ENCODE measurements around the gene CRIP3.

The CRIP3 gene

GRCh38 chr6:43271103-43271815 lies 37.4 kb downstream of the CRIP3 start:
- DNase-seq = no peak

DNA sequence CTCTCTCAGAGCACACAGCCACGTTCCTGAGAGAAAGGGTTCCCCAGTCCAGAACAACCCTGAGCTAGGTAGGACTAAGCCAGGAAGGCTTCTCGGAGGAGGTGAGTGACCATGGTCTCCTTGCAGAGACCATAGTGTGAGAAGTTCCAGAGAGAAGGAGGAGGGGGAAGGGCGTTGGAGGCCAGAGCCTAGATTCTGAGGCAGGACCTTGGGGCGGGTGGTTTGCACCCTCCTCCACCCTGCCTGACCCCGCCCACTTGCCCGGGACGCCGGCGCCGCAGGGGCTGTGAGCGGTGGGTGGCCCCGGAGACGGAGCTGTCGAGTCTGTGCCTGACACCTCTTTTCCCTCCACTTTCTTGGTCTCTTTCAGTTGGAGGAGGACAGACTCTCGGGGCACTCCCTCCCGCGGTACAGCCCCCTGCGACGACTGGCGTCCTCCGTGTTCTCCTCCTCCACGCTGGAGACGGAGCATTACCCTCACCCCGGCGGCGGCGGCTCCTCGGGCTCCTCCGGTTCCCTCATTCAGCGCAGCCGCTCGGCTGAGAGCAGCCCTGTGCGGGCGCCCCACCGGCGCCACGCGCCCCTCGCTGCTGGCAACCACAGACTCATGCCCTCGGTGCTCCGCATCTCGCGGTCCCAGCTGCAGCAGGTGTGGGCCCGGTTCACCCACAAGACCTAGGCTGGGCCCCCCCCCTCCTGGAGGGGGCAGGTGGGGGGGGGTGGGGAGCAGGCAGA lies 39.2 kb downstream of the CRIP3 start:
- no peak for DNase-seq

DNA sequence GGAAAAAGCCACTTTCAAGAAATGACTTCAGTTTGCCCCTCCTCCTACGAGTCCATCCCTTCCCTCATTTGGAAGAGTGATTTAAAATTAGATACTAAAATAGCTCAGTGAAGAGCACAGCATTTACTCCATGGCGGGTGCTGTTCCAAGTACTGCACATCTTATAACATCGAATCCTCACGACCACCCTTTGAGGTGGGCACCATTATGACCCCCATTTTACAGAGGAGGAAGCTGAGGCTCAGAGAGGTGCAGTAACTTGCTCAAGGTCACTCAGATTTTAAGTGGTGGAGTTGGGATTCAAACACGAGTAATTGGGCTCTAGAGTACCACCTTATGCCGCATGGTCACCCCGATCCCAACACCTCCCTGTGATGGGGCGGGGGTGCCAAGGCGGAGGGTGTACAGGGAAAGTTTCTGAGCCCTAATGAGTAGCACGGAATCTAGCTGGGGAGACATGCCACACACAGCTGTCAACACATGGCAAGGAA lies 39.8 kb downstream of the CRIP3 start:
- DNase-seq = no peak

GRCh38 chr6:43268355-43268700 lies 40.3 kb downstream of the CRIP3 start:
- no peak for DNase-seq

- no peak for DNase-seq
These were observed 40.8 kb downstream of the CRIP3 start for GRCh38 chr6:43267619-43268354.

GRCh38 chr6:43265564-43265963 lies 43.1 kb downstream of the CRIP3 start:
- DNase-seq = no peak

GRCh38 chr6:43264599-43265145 lies 44.0 kb downstream of the CRIP3 start:
- no peak for DNase-seq

DNA sequence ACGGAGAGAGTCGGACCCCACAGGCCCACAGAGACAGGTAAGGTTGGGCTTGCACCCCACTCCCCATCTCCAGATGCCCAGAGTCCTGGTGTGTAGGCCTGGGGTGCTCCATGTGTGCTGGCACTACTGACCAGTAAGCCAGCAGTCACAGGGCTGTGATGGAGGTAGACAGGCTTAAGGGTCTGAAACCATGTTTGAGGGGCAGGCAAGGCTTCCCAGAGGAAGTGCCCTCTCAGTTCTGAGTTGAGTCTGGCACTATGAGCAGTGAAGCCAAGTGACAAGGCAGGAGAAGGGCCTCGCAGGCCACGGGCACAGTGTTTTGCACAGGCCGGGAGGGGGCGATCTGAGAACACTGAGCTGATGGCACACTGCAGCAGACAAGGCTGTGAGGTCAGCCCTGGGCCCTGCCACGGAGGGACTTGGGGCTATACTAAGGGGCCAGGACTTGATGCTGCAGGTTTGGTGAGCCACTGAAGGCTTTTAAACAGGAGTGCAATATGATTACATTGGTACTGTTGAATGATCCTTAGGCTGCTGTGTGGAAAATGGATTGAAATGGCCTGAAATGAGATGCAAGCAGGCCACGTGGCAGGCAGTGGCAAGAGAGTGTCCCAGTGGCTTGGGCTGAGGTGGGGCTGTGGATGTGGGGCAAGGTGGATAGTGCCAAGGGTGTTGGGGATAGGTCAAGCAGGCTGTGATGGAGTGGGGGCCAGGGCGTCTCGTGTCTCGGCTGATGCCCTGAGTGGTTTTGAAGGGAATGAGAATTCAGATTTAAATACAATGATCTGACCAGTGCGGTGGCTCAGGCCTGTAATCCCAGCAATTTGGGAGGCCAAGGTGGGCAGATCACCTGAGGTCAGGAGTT lies 45.1 kb downstream of the CRIP3 start:
- peak; percentile 24 for DNase-seq

DNA sequence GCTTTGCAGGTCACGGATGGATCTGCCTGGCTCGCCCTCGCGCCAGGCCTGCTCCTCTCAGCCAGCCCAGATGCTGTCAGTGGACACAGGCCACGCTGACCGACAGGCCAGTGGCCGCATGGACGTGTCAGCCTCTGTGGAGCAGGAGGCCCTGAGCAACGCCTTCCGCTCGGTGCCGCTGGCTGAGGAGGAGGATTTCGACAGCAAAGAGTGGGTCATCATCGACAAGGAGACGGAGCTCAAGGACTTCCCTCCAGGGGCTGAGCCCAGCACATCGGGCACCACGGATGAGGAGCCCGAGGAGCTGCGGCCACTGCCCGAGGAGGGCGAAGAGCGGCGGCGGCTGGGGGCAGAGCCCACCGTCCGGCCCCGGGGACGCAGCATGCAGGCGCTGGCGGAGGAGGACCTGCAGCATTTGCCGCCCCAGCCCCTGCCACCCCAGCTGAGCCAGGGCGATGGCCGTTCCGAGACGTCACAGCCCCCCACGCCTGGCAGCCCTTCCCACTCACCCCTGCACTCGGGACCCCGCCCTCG lies 45.8 kb downstream of the CRIP3 start:
- no peak for DNase-seq

GRCh38 chr6:43262000-43262779 lies 46.4 kb downstream of the CRIP3 start:
- no peak for DNase-seq

DNA sequence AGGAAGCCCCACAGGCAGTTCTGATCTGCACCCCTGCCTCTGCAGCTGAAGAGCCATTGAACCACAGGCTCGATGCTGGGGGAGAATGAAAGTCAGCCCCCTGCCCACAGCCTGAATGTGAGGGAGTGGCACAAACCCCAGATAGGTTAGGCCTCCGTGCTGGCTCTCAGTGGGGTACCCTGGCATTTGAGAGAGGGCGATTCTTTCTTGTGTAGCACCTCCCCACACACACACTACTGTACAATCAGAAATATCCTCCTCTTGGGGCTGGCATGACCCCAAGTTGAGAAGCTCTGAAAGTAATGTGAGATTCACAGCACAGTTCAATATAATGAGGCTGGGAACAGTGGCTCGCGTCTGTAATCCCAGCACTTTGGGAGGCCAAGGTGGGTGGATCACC lies 47.4 kb downstream of the CRIP3 start:
- DNase-seq = no peak

- no peak for DNase-seq
These were observed 47.8 kb downstream of the CRIP3 start for GRCh38 chr6:43260791-43261190.

DNA sequence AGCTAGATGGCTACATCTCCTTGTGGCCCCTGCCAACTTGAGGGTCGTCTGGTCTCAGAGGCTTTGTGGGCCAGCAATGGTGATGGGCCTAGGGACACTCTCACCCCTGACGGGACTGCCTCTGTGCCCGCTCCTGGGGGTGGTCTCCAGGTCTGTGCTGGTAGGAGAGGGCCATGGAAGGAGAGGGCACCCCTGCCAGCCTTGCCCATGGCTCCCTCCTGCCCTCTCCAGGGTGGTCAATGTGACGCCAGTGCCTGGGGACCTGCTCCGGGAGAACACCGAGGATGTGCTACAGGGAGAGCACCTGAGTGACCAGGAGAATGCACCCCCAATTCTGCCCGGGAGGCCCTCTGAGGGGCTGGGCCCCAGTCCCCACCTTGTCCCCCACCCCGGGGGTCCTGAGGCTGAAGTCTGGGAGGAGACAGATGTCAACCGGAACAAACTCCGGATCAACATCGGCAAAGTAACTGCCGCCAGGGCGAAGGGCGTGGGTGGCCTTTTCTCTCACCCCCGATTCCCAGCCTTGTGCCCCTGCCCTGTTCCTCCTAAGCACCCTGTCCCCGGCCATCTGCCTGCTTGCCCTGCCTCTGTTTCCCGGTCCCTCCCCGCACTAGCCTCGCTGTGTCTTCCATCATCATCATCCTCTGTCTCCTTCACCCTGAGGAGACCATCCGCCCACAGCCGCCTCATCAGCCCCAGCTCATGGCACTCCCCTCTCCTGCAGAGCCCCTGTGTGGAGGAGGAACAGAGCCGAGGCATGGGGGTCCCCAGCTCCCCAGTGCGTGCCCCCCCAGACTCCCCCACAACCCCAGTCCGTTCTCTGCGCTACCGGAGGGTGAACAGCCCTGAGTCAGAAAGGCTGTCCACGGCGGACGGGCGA lies 49.6 kb downstream of the CRIP3 start:
- DNase-seq = no peak

GRCh38 chr6:43258180-43258579 lies 50.4 kb downstream of the CRIP3 start:
- DNase-seq = no peak

DNA sequence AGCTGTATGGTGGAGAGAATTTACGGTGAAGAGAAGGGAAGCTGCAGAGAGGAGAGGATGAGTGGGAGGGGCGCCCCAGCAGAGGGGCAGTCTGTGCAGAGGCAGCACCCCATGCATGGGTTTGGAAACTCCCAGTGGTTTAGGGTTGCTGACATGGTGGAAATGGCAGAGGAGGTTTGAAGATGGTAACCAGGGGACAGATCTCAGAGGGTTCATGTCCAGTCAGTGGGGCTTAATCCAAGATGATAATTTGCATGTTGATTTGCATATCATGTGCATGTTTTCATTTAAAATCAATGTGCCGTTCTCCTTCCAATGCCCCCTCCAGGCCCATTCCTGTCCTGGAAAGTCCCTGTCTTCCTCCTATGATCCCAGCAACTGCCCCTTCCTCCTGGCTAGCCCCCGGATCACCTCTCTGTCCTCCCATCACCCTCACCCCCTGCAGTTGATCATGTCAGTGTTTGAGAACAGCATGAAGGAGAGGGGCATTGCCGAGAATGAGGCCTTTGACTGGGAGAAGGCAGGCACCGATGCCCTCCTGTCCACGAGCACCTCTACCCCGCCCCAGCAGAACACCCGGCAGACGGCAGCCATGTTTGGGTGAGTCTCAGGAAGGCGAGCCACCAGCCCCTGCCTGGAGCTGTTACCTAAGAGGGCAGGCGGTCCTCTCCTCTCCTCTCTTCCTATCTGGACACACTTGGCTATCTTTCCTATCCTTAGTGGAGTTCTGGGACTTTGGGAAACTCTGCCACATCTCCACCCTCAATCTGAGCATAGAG lies 51.1 kb downstream of the CRIP3 start:
- no peak for DNase-seq

DNA sequence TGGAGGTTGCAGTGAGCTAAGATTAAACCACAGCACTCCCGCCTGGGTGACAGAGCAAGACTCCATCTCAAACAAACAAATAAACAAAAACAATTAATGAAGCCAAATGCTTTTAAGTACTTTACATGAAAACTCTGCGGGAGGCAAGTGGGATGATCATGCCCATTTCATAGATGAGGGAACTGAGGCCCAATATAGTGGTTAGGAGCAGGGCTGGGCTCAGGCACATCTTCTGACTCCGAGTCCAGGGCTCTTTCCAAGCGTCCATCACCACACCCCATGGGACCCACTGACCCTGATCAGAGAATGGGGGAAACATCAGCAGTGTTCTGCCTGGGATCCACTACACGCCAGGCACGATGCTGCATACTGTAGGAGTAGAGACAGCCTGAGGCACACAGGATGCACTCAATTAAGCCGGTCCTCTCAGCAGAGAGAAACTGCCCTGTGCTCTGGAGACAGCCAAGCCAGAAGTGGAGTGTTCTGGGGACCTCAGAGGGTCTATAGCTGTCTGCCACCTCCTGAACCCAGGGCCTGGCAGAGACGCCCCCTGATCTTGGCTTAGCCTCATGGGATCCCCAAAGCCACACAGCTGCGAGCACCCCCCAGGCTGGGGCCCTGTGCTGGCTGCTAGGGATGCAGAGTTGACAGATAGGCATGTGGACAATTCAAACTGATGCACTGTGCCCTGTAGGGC lies 51.8 kb downstream of the CRIP3 start:
- DNase-seq = no peak

All from KG1 (cell line).